Activated CD4-positive, alpha-beta T cell treated with anti-CD3 and anti-CD28 coated beads, Interleukin-2, Interleukin-6, amounts not matched to agents 100 ng/mL and 50 ng/mL, durations not matched to agents 16 hours and 8 hours (primary cell): Measurements from ENCODE around the gene WNT11.

ENCODE experiments used
- DNase-seq: peaks from one replicate; pipeline ENCODE4 v3.0.0-alpha.2; 2020

Gene WNT11

DNA sequence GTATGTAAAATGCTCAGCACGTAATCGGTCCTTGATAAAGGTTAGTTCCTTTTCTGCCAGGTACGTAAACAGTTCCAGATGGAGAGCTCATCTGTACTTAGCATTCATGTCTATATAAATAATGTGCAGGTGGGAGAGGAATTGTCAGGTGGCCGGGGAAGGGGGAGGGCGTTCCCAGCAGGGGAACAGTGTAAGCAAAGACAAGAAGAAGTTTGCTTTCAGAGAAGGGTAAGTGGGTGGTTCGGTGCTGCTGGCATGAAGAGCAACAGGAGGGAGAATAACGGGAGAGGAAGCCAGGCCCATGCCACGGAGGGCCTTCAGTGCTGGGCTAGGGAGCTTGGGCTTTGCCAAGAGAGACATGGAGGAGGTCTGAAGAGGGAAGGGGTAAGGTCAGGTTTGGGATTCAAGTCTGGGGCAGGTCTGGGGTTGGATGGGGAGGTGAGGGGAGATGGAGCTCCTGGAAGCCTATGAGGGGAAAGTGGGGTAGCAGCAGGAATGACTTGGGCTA, 11.4 kb upstream of the WNT11 start:
- no peak for DNase-seq

DNA sequence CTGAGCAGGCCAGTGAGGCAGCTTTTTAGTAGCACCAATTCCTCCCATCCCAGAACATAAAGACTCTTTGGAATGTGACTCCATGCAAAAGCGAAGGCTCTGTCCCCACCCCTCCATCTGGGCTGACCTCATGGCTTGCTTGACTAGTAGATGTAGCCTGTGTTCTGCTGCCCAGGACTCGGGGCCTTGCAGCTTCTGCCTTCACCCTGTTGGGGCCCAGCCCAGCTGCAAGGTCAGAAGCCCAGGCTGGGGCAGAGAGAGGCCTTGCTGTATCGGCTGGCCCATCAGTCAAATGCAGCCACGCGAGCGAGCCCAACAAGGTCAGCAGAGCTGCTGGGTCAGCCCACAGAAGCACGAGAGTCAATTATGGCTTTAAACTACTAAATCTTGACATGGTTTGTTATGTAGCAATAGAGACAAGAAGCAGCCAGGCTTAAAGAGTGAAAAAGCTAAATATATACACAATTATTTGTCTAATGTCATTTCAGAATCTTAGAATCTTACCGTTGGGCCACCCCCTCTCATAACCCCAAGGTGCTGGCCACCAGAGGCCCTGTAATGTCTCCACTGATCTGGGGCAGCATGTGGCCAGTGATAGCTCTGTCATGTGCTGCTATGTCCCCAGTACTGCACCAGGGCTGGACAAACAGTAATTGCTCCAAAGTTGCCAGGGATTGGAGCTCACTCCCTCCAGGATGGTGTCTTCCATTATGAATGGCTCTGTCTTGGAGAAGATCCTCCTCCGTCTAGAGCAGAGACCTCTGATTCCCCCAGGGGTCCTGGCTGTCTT, 10.4 kb upstream of the WNT11 start:
- no peak for DNase-seq

DNA sequence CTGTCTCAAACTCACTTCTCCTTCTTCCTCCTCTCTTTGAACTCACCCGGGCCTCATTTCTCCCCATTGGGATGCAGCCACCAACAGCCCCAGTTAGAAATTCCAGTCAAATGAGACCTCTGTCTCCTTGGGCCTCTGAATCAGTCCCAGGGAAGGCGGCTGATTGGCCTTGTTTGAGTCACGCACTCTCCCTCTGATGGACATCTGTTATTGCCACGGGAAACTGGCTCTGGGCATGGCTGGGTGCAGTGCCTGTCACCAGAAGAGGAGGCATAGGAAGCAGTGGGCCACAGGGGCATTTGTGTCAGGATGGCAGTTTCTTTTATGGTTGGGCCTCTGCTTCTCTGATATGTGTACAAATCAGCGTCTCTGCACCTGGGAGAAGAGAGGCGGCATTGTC, 9.6 kb upstream of the WNT11 start:
- DNase-seq = no peak

DNA sequence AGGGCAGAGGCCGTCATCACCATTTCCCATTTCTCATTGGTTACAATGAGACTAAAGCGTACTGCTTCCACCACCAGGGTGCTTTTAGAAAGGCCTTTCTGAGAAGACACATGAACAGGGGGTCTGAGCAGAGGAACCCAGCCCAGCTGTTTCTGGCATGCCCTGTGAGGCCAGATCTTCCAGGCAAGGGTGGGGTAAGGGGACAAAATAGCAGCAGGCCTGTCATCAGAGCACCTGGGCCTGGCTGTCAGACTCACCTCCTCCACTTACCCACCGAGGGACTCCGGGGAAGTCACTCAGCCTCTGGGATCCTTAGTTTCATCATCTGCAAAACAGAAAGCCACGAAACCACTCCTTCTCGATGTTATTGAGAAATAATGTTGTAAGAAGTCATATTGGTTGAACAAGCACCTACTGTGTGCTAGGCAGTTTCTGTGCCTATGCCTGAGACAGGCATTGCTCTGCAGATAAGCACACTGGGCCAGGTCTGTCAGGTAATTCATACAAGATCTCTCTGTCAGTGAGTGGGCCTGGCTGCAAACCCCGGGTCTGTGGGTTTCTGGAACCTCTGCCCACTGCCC, 8.8 kb upstream of the WNT11 start:
- no peak for DNase-seq

DNA sequence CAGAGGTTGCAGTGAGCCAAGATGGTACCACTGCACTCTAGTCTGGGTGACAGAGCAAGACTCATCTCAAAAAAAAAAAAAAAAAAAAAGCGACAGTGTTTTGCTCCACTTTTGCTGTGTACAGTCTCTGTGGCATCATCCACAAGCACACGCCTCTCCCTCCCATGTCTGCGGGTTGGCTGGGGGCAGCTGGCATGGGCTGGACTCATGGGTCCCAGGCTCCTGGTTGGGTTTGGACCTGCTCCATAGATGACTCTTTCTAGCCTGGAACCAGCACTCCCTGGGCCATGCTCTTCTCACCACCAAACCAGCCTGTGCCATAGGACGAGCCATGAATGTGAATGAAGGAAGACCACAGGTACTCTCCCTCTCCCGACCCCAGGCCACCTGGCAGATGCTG, 7.9 kb upstream of the WNT11 start:
- DNase-seq = no peak

DNA sequence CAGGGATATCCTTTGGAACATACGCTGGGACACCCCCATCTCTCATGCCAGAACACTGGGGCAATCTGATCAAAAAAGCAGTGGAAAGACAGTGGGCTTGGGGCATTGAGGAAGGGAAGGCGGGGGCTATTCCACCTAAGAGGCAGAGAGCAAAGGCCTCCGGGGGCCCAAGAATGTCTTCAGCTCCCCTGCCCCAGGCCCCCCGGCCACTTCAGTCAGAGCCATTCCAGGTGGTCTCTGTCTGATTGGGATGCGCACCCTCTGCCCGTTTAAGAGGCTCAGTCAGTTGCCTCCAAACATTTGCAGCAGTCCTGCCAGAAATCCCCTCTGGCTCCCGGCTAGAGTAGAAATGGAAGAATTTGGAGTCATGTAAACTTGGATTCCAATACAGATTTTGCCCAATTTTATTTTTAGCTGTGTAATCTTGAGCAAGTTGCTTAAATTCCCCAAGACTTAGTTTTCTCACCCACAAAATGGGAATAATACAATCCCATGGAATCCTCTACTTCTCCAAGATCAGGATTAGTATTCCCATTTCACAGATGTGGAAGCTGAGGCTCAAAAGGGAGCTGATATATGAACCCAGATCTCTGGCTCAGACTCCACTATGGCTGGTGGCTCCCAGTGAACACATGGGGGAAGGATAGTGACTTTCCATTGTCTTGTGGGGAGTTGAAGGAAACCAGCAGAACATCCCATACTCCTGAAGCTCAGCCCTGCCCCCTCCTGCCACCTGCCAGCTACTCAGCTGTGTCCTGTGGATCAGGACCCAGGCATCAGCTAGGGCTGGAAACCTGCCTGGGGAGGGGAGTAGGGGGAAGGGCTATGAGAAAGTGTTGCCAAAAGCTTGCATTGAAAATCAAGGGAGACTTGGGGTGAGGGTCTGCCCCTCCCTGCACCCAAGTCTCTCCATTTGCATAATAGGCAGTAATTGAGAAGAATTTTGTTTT, 6.1 kb upstream of the WNT11 start:
- DNase-seq = no peak

DNA sequence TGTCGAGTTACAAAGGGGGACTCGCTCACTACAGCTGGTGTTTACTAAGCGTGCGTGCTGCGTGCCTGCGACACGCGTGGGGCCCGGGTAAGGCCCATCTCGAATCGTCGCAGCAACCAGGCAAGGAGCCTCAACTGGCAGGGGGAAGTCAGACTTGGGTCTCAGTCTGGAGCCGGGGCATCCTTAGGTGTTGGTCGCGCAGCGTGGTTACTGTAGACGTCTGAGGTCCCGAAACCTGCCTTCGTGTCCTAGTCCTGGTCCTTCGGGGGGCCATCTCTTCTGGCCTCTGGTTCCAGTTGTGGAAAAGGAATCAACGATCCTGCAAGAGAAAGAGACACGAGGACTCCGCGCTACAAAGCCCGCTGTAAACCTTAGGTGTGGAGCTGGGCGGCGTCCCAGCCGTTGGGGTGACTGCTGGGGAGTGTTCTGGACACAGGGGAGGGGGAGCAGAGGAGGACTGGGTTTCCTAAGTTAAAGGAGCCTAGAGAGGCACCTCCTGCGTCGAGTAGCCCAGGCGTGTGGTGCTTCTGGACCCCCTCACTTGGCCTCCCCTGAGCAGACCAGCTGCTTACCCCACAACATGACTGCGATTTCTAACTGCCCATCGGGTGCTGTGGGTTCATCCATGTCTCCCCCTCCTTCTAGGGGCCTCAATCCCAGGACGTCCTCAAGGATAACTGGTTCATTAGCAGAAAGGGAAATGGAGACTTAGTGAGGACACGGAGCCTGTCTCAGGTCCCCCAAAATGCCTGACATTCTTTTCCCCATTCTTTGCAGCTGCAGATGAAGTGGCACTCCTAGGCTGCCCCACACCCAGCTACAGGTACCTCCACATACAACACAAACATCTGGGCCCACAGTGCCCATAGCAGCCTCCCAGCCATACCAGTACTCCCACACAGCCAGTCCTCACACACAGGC, 4.9 kb upstream of the WNT11 start:
- no peak for DNase-seq

DNA sequence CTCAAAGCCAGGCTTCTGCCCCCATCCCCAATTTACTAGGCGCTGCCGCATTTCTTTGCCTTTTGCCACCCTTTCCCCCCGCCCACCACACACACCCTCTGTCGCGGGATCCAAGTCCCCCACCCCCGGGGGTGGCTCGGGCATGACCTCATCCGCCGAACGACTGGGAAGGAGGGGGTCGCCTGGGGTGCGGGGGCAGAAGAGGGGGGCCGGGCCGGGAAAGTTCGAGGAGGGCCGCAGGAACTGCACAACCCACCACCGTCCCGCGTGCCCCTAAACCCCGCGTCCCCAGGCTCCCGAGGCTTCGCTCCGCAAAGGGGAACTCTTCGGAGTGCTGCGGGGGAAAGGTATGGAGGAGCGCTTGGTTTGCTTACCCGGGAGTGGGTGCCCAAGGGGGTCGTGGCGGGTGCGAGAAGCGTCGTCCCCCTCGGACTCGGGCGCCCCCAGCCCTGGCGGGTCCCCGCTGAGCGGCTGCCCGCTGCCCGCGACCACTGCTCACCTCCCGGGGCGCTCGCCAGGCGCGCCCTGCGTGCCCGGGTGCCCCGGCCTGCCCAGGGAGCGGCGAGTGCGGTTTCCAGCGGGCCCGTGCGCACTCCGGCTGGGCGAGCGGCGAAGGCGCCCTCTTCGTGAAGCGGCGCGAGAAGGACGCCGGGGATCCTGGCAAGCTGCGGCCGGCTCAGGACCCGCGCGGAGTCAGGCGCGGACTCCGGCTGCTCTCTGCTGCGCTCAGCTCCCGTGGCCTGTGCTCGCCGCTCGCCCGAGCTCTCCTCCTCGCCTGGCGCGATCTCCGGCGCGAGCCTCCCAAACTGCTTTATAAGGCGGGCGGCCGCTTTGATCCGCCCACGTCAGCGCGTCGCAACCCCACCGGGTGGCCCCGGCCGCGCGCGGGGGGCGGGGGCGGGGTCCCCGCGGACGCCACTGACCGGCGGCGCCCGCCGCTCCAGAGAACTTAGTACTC, 4.0 kb upstream of the WNT11 start:
- DNase-seq = peak; percentile 23

DNA sequence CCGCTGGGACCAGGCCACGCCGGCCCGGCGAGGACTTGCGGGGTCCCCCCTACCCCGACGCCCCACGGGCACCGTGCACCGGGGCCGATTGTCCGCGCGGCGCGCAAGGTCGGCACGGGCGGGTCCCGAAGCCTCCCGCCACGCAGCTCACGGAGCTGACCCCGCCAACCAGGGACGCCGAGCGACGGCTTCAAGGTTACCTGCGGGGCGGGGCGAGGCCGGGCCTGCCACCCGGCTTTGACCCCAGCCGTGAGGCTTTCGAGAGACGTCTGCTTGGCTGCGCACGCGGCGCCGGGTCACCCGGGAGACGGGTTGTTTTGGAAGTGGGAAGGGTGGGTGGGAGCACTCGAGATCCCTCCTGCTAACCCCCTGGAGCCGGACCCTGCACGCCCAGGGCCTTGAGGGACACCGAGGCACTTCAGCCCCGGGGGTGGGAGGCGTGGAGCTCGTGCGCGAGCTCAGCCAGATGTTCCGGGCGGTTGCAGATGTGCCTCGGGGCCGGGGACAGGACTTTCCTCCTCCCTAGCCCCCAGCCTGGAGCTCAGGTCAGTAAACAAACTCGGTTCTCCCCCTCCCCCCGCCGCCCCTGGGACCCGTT, 3.2 kb upstream of the WNT11 start:
- DNase-seq = peak; percentile 23

DNA sequence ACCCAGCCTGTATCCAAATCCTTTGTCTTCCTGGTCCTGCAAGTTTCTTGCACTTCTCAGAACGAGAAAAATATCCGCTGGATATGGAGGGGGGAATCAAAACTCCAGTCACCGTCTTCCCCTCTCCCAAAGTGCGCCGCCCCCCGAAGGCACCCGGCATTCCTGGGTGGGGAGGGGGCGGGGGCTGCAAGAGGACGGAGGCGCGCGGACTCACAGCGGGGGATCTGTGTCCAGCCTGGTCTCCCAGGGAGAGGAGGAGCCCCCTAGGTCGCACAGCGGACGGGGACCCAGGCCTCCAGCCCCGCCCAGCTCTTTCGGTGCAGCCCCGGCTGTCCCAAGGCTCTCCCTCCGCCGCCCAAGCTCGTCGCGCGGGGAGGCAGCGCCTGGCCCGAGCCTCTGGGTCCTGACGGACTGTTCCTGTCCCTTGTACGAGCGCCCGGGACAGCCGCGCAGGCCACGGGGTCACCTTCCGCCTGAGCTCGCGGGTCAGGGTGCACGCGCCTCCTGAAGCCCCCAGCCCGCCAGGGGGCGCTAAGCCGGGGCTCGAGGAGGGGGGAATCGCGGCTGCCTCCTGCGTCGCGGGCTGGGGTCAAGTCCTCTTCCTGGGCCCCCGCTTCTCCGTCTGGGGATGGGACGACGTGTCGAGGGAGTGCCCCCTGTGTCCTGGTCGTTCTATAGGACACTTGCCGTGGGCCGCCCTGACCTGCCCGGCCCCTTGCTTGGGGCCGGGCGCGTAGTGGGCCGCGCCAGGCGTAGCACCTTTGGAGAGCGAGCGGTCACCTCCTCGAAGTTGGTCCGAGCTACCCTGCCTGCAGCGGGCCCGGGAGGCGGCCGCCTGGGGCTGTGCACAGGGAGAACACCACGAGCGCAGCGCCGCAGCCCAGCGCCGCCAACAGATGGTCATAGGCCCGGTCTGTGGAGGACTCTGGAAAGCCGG, 2.4 kb upstream of the WNT11 start:
- peak; percentile 85 for DNase-seq

DNA sequence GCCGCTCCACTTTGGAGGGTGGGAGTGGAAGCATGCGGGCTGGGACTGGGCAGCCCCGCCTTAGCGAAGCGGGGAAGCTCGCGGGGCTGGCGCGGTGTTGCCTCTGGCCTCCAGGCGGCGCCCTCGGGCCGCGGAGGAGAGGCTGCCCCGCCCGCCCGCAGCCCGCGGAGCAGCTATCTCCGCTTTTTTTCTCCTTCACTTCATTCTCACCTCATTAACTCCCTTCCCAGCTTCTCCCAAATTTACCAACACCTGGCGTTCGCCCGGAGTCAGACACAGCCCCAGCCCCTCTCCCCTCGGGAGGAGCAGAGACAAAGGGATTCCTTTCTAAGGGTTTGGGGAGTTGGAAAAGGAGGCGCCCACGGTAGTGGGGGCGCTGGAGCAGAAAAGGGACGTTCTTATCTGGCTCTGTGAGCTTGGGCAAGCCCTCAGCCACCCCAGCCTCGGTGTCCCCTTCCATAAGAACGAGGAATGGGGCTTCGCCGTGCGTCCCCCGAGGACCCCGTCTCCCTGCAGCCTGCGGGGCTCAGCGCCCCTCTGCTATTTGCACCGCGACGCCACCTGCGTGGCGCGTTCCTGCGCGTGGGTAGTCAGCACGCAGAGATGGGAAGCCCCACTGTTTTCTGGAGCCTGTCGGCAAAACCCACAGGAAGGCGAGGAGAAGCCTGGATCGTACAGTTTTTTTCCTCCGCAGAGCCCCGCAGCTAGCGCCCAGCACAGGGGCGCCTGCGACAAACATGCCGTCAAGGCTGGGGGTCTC, 1.5 kb upstream of the WNT11 start:
- DNase-seq = peak; percentile 83

DNA sequence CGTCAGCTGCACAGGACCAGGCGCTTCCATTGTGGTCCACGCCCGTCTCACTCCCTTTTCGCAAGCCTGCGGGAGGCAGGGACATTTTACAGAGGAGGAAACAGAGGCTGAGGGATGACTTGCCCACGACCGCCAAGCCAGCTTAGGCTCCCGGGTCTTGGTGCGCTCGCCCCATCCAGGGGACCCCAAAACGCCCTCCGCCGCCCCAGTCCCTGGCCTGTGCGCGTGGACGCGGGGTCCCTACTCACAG, 300 bp downstream of the WNT11 start:
- no peak for DNase-seq

DNA sequence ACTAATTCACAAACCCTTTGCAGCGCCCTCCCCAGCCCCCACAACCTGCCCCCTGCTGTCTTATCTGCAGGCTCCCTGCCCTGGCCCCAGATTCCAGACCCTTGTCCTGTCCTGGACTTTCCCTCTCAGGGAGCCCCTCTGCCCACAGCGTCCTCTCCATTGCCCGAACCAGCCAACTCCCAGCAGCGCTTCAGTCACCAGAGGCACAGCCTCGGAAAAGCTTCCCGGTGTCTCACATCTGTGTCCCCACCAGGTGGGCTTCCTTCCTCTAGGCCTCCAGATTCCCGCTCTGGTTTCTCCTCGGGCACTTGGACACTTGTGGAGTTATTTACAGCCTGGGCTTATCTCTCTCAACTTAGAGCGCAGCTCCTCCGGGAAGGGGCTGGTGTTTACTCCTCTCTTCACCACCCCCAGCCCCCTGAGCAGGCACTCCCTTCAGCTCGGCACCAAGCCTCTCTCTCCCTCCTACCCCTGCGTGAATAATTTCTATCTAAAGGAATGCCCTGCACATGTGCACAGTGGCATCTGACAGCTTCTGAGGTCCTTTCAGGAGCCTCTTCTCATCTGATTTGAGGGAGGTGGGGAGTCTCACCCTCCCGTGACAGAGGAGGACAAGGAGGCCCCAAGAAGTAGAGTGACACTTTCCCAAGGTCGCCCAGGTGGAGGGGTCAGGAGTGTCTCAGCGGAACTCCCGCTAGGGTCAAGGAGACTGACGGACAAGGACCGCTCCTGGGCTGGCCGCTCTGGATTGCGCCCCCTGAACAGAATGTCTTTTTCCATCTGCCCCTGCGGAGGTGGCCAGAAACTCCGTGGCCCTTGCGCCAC, 838 bp downstream of the WNT11 start:
- DNase-seq = no peak

DNA sequence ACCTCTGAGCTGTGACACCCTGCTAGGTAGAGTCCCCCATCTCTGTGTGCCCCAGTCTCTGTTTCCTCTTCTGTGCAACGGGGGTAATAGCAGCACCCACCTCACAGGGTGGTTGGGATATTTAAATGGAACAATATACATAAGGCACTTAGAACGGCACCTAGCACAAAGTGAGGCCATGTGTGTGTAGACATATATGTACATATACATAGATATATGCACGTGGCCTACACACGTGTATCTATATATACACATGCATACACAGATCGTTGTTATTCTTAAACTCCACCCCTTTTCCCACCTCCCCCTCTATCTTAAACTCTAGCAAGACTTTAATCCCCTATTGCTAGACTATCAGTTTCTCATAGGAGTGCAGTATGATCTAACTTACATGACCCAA, 2.4 kb downstream of the WNT11 start:
- DNase-seq = no peak

DNA sequence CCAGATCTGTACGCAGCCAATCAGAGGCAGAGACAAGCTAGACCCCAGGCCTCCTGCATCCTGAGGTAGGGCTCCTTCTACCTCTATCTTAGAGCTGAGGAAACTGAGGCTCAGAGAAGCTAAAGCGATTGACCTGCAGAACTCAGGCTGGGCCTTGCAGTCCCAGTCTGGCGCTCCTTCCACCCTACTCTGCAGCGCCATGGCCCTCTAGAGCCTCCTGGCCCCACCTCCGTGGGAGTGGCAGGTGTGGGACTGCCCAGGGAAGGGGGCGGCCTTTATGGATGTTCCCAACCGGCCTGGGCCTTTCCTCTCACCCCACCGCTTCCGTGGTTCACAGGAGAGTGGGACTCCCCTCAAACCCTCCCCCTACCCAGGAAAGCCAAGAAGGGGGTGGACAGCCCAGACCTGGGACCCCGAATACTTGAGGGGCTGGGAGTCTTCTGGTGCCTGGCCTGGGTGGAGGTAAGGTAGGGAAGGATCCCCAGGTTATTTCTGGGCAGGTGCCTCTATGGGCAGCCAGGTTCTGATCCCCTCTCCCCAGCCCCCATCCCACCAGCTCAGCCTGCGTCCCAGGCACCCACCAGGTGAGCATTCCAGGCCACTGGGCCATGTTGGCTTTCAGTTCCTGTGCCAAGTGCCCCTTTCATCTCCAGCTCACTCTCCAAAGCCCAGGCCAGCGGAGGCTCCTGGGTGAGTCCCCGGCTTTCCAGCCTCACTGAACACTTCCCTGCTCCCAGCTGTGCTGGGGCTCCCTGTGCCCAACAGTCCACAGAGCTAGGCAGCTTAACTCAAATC, 3.0 kb downstream of the WNT11 start:
- no peak for DNase-seq

DNA sequence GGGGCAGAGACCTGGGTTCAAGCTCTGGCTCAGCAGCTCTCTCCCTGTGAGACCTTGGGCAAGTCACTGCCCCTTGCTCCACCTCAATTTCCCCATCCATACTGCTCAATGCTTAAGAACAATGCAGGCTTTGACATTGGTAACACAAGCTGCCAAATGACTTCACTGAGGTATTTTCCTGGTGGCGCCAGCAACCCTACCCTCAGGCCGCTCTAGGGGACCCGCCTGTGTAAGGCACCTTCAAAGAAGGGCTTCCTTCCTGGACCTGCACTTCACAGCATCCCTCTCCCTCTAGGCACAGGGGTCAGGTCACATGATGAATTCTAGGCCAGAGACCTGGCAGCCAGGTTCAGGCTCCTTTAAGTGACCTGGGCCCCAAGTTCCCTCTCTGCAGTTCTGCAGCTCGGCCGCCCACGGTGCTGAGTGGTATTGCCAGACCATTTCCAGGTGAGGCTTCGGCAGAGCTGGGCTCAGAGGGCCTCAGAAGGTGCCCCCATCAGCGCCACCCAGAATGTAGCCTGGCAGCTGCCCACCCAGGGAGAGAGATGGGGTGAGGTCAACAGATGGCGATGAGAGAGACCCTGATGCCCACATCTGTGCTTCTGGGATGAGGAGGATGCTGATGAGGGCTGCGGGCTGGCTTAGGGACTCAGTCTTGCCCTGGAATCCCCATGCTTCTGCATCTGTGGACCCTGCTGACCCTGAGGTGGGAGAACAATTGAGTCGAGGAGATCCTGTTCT, 4.5 kb downstream of the WNT11 start:
- no peak for DNase-seq

DNA sequence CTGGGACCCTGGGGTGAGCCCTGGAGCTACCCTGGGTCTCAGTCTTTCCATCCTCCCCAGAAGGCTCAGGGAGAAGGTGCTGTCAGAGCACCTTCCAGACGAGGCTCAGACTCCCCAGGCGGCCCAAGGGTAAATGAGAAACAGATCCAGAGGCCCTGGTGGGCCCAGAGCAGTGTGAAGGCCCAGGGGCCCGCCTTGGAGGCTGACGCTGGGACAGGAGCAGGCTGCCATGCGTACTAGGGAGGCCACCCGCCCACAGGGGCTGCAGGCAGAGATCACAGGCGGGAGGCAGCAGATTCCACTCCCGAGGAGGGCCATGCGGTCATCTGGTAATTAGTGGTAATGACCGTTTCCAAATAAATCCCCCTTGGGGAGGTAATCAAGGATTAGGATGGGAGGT, 5.2 kb downstream of the WNT11 start:
- DNase-seq = no peak
